ENCODE results near the gene NLRP7.

GRCh38 chr19:54877471-54877870, 69.9 kb downstream of the NLRP7 start:
- TF ChIP-seq POLR2A (IDR thresholded peaks at IDR 0.05; ENCODE audit: low read depth, low read length) (no peak), POLR2AphosphoS5 (IDR thresholded peaks at IDR 0.05; ENCODE audit: low read depth, low read length) (no peak)
